Fibroblast of skin of abdomen (primary cell): Measurements from ENCODE around the gene EAPP.
"Not testable (repeated sequence)": the region's sequence is repeated elsewhere in the genome, so short reads cannot be mapped to it uniquely, and the experiment has no call there.

Experiments
- DNase-seq: peaks from one replicate; pipeline ENCODE4 v3.0.0-alpha.2; 2013

The EAPP gene

DNA sequence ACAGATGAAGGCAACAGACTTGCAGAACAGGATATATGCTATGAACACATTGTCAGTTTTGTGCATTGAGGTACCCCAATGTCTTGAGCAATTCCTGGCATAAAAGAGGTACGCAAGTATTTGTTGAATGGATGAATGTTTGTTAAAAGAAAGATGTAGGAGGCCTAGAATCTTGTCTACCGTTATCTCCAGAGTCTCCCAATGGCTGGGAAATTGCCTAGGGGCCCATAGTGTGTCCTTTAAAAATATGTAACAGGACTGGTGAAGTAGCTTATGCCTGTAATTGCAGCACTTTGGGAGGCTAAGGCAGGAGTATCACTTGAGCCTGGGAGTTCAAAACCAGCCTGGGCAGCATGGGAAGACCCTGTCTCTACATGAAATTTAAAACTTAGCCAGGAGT is 57.0 kb downstream of the EAPP start:
- no peak for DNase-seq

DNA sequence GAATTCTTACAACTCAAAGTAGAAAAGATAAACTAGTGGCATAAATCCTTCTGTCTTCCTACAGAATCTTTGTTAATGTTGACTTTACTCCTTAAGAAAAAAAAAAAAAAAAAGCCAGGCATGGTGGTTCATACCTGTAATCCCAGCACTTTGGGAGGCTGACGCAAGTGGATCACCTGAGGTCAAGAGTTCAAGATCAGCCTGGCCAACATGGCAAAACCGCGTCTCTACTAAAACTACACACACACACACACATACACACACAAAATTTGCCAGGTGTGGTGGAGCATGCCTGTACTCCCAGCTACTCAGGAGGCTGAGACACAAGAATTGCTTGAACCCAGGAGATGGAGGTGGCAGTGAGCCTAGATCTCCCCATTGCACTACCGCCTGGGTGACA is 59.8 kb downstream of the EAPP start:
- DNase-seq: no peak

DNA sequence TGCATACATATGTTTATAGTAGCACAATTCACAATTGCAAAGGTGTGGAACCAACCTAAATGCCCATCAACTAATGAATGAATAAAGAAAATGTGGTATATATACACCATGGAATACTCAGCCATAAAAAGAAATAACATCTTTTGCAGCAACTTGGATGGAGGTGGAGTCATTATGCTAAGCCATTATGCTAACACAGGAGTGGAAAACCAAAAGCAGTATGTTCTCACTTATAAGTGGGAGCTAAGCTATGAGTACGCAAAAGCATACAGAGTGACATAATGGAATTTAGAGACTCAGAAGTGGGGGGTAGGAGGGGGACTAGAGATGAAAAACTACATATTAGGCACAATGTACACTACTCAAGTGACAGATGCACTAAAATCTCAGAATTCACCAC is 61.2 kb downstream of the EAPP start:
- DNase-seq: no peak

DNA sequence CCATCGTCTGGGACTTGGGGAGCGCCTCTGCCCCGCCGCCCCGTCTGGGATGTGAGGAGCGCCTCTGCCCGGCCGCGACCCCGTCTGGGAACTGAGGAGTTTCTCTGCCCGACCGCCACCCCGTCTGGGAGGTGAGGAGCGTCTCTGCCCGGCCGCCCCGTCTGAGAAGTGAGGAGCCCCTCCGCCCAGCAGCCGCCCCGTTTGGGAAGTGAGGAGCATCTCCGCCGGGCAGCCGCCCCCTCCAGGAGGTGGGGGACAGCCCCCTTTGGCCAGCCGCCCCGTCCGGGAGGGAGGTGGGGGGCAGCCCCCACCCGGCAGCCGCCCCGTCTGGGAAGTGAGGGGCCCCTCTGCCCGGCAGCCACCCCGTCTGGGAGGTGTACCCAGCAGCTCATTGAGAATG is 63.5 kb downstream of the EAPP start:
- DNase-seq: not testable (repeated sequence)

DNA sequence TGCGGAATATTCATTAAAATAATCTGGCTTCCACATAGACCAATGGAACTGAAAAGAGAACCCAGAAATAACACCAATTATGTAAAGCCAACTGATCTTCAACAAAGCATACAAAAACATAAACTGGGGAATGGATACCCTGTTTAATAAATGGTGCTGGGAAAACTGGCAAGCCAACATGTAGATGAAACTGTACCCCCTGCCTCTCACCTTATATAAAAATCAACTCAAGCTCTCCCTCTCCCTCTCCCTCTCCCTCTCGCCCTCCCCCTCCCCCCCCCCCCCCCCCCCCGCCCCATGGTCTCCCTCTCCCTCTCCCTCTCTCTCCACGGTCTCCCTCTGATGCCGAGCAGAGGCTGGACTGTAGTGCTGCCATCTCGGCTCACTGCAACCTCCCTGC is 64.3 kb downstream of the EAPP start:
- DNase-seq: no peak

DNA sequence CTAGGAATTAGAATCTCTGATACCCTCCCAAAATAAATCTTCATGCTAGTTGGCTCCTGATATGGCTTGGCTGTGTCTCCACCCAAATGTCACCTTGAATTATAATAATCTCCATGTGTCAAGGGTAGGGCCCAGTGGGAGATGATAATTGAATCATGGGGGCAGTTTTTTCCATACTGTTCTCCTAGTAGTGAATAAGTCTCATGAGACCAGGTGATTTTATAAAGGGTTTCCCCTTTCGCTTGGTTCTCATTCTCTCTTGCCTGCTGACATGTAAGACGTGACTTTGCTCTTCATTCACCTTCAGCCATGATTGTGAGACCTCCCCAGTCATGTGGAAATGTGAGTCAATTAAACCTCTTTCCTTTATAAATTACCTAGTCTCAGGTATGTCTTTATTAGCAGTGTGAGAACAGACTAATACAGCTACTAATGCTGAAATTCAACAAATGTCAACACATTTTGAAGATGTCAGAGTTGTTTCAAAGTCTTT is 65.3 kb downstream of the EAPP start:
- DNase-seq: no peak

DNA sequence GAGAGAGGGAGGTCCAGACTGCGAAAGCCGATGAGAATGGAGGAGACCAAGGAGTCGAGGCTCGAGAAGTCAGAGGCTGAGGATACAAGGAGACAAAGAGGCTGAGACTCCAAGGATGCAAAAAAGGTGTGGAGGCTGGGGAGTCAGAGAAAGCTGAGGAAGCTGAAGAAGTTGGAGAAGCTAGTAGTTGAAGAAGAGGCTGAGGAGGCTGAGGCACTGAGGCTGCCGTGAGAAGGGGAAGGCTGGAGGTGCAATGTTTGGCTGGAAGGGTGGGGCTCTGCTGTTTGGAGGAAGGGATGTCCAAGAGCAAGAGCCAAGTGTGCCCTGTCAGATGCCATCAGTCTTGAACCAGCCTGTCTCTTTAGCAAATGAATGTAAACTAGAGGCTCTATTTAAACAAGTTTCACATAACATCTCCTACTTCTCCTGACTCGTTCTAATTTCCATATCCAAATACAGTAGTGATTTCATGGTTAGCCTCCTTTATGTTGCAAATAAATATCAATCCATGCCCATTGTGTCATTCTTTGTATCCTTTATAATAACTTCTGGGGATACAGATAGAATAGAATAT is 66.7 kb downstream of the EAPP start:
- DNase-seq: no peak

- no peak for DNase-seq
Observed at GRCh38 chr14:34470319-34470718, 69.2 kb downstream of the EAPP start.

GRCh38 chr14:34466691-34467090 is 72.8 kb downstream of the EAPP start:
- no peak for DNase-seq
